Mesendoderm (in vitro differentiated cells): ENCODE measurements around the gene SLC30A1.

Experiments
- DNase-seq: peaks from one replicate; pipeline ENCODE4 v3.0.0; 2013
- H2AK5ac ChIP-seq: 2 replicates; pipeline ENCODE4 v1.6.1; 2013; ENCODE audit warnings: low read length, inconsistent platforms
- H2BK120ac ChIP-seq: 2 replicates; pipeline ENCODE4 v1.6.1; 2013; ENCODE audit warnings: low read depth, mild to moderate bottlenecking, low read length, moderate library complexity, mixed read lengths
- H2BK15ac ChIP-seq: replicated peaks from 2 replicates; pipeline ENCODE4 v1.6.1; 2013; ENCODE audit warnings: low read depth, mild to moderate bottlenecking, moderate library complexity
- H2BK5ac ChIP-seq: 2 replicates; pipeline ENCODE4 v1.6.1; 2013; ENCODE audit warnings: low read length, inconsistent platforms
- H3K18ac ChIP-seq: 2 replicates; pipeline ENCODE4 v1.6.1; 2013; ENCODE audit warnings: mild to moderate bottlenecking, low read length, mixed read lengths
- H3K23ac ChIP-seq: one replicate; pipeline ENCODE4 v1.6.1; 2013; ENCODE audit warnings: low read length
- H3K27ac ChIP-seq: 2 replicates; pipeline ENCODE4 v1.5.1; 2013; ENCODE audit warnings: low read depth, mild to moderate bottlenecking, inconsistent platforms, low read length, moderate library complexity
- H3K27me3 ChIP-seq: 2 replicates; pipeline ENCODE4 v1.6.1; 2013; ENCODE audit warnings: low read length, control low read depth, mild to moderate bottlenecking, inconsistent platforms; ENCODE audit not compliant: insufficient read depth, poor library complexity
- H3K36me3 ChIP-seq: 2 replicates; pipeline ENCODE4 v1.6.1; 2013; ENCODE audit warnings: low read length, inconsistent platforms; ENCODE audit not compliant: control insufficient read depth, insufficient read depth
- H3K4ac ChIP-seq: one replicate; pipeline ENCODE4 v1.6.1; 2013; ENCODE audit warnings: low read depth, mild to moderate bottlenecking, low read length, moderate library complexity
- H3K4me1 ChIP-seq: 2 replicates; pipeline ENCODE4 v1.6.1; 2013; ENCODE audit warnings: low read depth, low read length, inconsistent platforms; ENCODE audit not compliant: control insufficient read depth
- H3K4me2 ChIP-seq: 2 replicates; pipeline ENCODE4 v1.6.1; 2013; ENCODE audit warnings: low read length
- H3K4me3 ChIP-seq: 2 replicates; pipeline ENCODE4 v1.5.1; 2013; ENCODE audit warnings: mild to moderate bottlenecking, low read length
- H3K56ac ChIP-seq: one replicate; pipeline ENCODE4 v1.6.1; 2013; ENCODE audit warnings: low read length
- H3K79me1 ChIP-seq: 2 replicates; pipeline ENCODE4 v1.6.1; 2013; ENCODE audit warnings: low read length, inconsistent platforms
- H3K79me2 ChIP-seq: 2 replicates; pipeline ENCODE4 v1.6.1; 2013; ENCODE audit warnings: mild to moderate bottlenecking, low read length; ENCODE audit not compliant: control insufficient read depth, insufficient read depth
- H3K9ac ChIP-seq: 2 replicates; pipeline ENCODE4 v1.6.1; 2013; ENCODE audit warnings: low read length, inconsistent platforms
- H4K5ac ChIP-seq: one replicate; pipeline ENCODE4 v1.6.1; 2013; ENCODE audit warnings: low read length
- H4K8ac ChIP-seq: one replicate; pipeline ENCODE4 v1.6.1; 2013; ENCODE audit warnings: low read depth, mild to moderate bottlenecking, control low read depth, low read length, moderate library complexity
- WGBS: extraction: QIAGEN DNeasy Blood & Tissue Kit; methylation state at CpG from one replicate; pipeline ENCODE4 v1.1.7; 2013; ENCODE audit warnings: low lambda C conversion rate, missing lambda C conversion rate; ENCODE audit not compliant: insufficient coverage; ENCODE audit errors: extremely low coverage; 5-methylcytosine and 5-hydroxymethylcytosine counted together

Gene SLC30A1

GRCh38 chr1:211606332-211606913 lies 27.5 kb upstream of the SLC30A1 start:
- WGBS = no CpG with 5 or more reads among the region's 8 CpGs

GRCh38 chr1:211605603-211606331 lies 26.8 kb upstream of the SLC30A1 start:
- Histone ChIP-seq H3K56ac (no peak overlapping the region), H3K36me3 (no peaks in the 10 kb centered on the region), H3K79me1 (no peaks in the 10 kb centered on the region), H4K8ac (no peak overlapping the region), H3K27me3 (no peaks in the 10 kb centered on the region), H3K4ac (no peak overlapping the region), H2BK15ac (no peak overlapping the region), H3K18ac (no peak overlapping the region), H3K79me2 (no peaks in the 10 kb centered on the region), H3K4me1 (no peaks in the 10 kb centered on the region), H2BK120ac (no peak overlapping the region), H4K5ac (no peak overlapping the region), H3K27ac (no peak overlapping the region), H2AK5ac (no peak overlapping the region), H3K9ac (no peak overlapping the region), H3K23ac (no peak overlapping the region), H3K4me2 (no peak overlapping the region), H2BK5ac (no peak overlapping the region), H3K4me3 (no peak overlapping the region)
- WGBS = no CpG with 5 or more reads among the region's 11 CpGs
- DNase-seq = no peak

More at GRCh38 chr1:211606332-211606913, 27.5 kb upstream of the SLC30A1 start:
- no peaks in the 10 kb centered on the region for H3K79me2 ChIP-seq
- H3K27me3 ChIP-seq = no peaks in the 10 kb centered on the region
- H3K23ac ChIP-seq = no peak overlapping the region
- no peak overlapping the region for H4K5ac ChIP-seq
- H2BK120ac ChIP-seq = no peak overlapping the region
- H3K4me3 ChIP-seq = no peak overlapping the region
- no peak overlapping the region for H2BK5ac ChIP-seq
- H3K4me2 ChIP-seq = no peak overlapping the region
- no peaks in the 10 kb centered on the region for H3K4me1 ChIP-seq
- H2AK5ac ChIP-seq = no peak overlapping the region
- H3K79me1 ChIP-seq = no peaks in the 10 kb centered on the region
- no peak overlapping the region for H3K27ac ChIP-seq
- DNase-seq = no peak
- H3K4ac ChIP-seq = no peak overlapping the region
- H3K18ac ChIP-seq = no peak overlapping the region
- no peak overlapping the region for H4K8ac ChIP-seq
- H3K56ac ChIP-seq = no peak overlapping the region
- H2BK15ac ChIP-seq = no peak overlapping the region
- H3K36me3 ChIP-seq = no peaks in the 10 kb centered on the region
- no peak overlapping the region for H3K9ac ChIP-seq

GRCh38 chr1:211605034-211605433 lies 26.1 kb upstream of the SLC30A1 start:
- H3K36me3 ChIP-seq = no peaks in the 10 kb centered on the region
- H3K9ac ChIP-seq = no peak overlapping the region
- H4K8ac ChIP-seq = no peak overlapping the region
- no CpG with 5 or more reads among the region's 2 CpGs for WGBS
- H3K27ac ChIP-seq = no peak overlapping the region
- no peak overlapping the region for H3K18ac ChIP-seq
- no peak overlapping the region for H3K23ac ChIP-seq
- no peak overlapping the region for H2AK5ac ChIP-seq
- H4K5ac ChIP-seq = no peak overlapping the region
- H3K79me1 ChIP-seq = no peaks in the 10 kb centered on the region
- H3K4me1 ChIP-seq = no peaks in the 10 kb centered on the region
- H3K4me2 ChIP-seq = no peak overlapping the region
- no peak overlapping the region for H2BK120ac ChIP-seq
- H3K27me3 ChIP-seq = no peaks in the 10 kb centered on the region
- no peak overlapping the region for H3K4ac ChIP-seq
- H3K79me2 ChIP-seq = no peaks in the 10 kb centered on the region
- DNase-seq = no peak
- H2BK15ac ChIP-seq = no peak overlapping the region
- no peak overlapping the region for H2BK5ac ChIP-seq
- H3K4me3 ChIP-seq = no peak overlapping the region
- no peak overlapping the region for H3K56ac ChIP-seq

- no peaks in the 10 kb centered on the region for H3K36me3 ChIP-seq
- no peak overlapping the region for H3K4me3 ChIP-seq
- no peak overlapping the region for H2BK120ac ChIP-seq
- H4K8ac ChIP-seq = no peak overlapping the region
- H3K56ac ChIP-seq = no peak overlapping the region
- H3K9ac ChIP-seq = no peak overlapping the region
- no peak overlapping the region for H2BK5ac ChIP-seq
- no peak overlapping the region for H3K4me2 ChIP-seq
- H3K27me3 ChIP-seq = no peaks in the 10 kb centered on the region
- H3K79me2 ChIP-seq = no peaks in the 10 kb centered on the region
- no peak overlapping the region for H4K5ac ChIP-seq
- H3K27ac ChIP-seq = no peak overlapping the region
- H3K4ac ChIP-seq = no peak overlapping the region
- no peaks in the 10 kb centered on the region for H3K4me1 ChIP-seq
- DNase-seq = no peak
- no peak overlapping the region for H2AK5ac ChIP-seq
- WGBS = no CpG with 5 or more reads among the region's 2 CpGs
- H3K23ac ChIP-seq = no peak overlapping the region
- H3K18ac ChIP-seq = no peak overlapping the region
- H3K79me1 ChIP-seq = no peaks in the 10 kb centered on the region
- no peak overlapping the region for H2BK15ac ChIP-seq
Measured at GRCh38 chr1:211604548-211604947, 25.6 kb upstream of the SLC30A1 start.

GRCh38 chr1:211603713-211604112 lies 24.8 kb upstream of the SLC30A1 start:
- Histone ChIP-seq H4K5ac (no peak overlapping the region), H2BK120ac (no peak overlapping the region), H3K27ac (no peak overlapping the region), H3K4me3 (no peak overlapping the region), H3K27me3 (no peaks in the 10 kb centered on the region), H3K23ac (no peak overlapping the region), H2BK15ac (no peak overlapping the region), H3K79me1 (no peaks in the 10 kb centered on the region), H3K4me1 (no peaks in the 10 kb centered on the region), H3K18ac (no peak overlapping the region), H3K56ac (no peak overlapping the region), H3K9ac (no peak overlapping the region), H3K4me2 (no peak overlapping the region), H2BK5ac (no peak overlapping the region), H4K8ac (no peak overlapping the region), H3K79me2 (no peaks in the 10 kb centered on the region), H3K36me3 (no peaks in the 10 kb centered on the region), H3K4ac (no peak overlapping the region), H2AK5ac (no peak overlapping the region)
- no peak for DNase-seq
- WGBS = no CpG with 5 or more reads among the region's 1 CpG
